ENCODE data around the gene KIF21B.

- TF ChIP-seq CTCF (IDR thresholded peaks at IDR 0.05) (no peak), POLR2A (IDR thresholded peaks at IDR 0.05) (no peak)
Measured at GRCh38 chr1:201002510-201002909, 21.0 kb downstream of the KIF21B start.

Measured in thyroid gland (tissue), 4 donors.